DND-41 (cell line): Measurements from ENCODE around the gene GAGE12J.

Source experiments
- ATAC-seq: fragments of 200-7000 bp; cut with Tn5 transposase; 3 replicates; pipeline ENCODE4 v1.9.1; 2021; ENCODE audit warnings: low read depth; ENCODE audit not compliant: insufficient read depth
- DNase-seq: peaks from one replicate; pipeline ENCODE4 v3.0.0-alpha.2; 2020
- H2AFZ ChIP-seq: 2 replicates; pipeline ENCODE4 v1.6.0; 2012; ENCODE audit warnings: low read depth, low read length
- H3K27ac ChIP-seq: 2 replicates; pipeline ENCODE4 v1.5.1; 2012; ENCODE audit warnings: low read length, inconsistent platforms
- H3K27me3 ChIP-seq: fragments of 200-600 bp; sonication (generic); 2 replicates; pipeline ENCODE4 v1.6.0; 2012; ENCODE audit warnings: low read length, mild to moderate bottlenecking, inconsistent platforms; ENCODE audit not compliant: insufficient read depth, poor library complexity
- H3K36me3 ChIP-seq: 2 replicates; pipeline ENCODE4 v1.5.1; 2012; ENCODE audit warnings: low read length, inconsistent platforms; ENCODE audit not compliant: insufficient read depth
- H3K4me1 ChIP-seq: 2 replicates; pipeline ENCODE4 v1.5.1; 2012; ENCODE audit warnings: mild to moderate bottlenecking, low read length; ENCODE audit not compliant: insufficient read depth
- H3K4me2 ChIP-seq: 2 replicates; pipeline ENCODE4 v1.6.0; 2012; ENCODE audit warnings: mild to moderate bottlenecking, moderate library complexity, low read length, inconsistent platforms; ENCODE audit not compliant: insufficient read depth
- H3K4me3 ChIP-seq, 2 experiments: fragments of 200-600 bp in 1 of 2; shearing (Covaris generic) in 1 of 2; 2 replicates each; pipeline ENCODE4 v1.5.1; 2012 to 2016; ENCODE audit warnings: inconsistent platforms in 2 of 2, low read length in 2 of 2, mild to moderate bottlenecking in 2 of 2, low read depth in 1 of 2, moderate library complexity in 1 of 2
- H3K79me2 ChIP-seq: 2 replicates; pipeline ENCODE4 v1.6.0; 2012; ENCODE audit warnings: low read length, inconsistent platforms; ENCODE audit not compliant: insufficient read depth
- H3K9ac ChIP-seq: 2 replicates; pipeline ENCODE4 v1.6.0; 2012; ENCODE audit warnings: low read depth, mild to moderate bottlenecking, inconsistent platforms, low read length, moderate library complexity
- H3K9me3 ChIP-seq: 2 replicates; pipeline ENCODE4 v1.5.1; 2012; ENCODE audit warnings: low read length, moderate library complexity, mild to moderate bottlenecking, inconsistent platforms; ENCODE audit not compliant: insufficient read depth, severe bottlenecking
- H4K20me1 ChIP-seq: 2 replicates; pipeline ENCODE4 v1.6.0; 2012; ENCODE audit warnings: low read length; ENCODE audit not compliant: insufficient read depth
- EZH2 ChIP-seq: IDR thresholded peaks from 3 replicates; pipeline ENCODE4 v1.6.1; 2012; ENCODE audit warnings: borderline replicate concordance, low read depth, mild to moderate bottlenecking, moderate library complexity, low read length, inconsistent platforms; ENCODE audit not compliant: severe bottlenecking
- TF ChIP-seq, protein P1 (sequence below): IDR thresholded peaks from 2 replicates; pipeline ENCODE4 v1.5.1; 2012; ENCODE audit warnings: borderline replicate concordance, low read length, moderate library complexity, mild to moderate bottlenecking; ENCODE audit not compliant: poor library complexity, severe bottlenecking; ENCODE audit errors: extremely low read depth

The GAGE12J gene

GRCh38 chrX:49282647-49283011 lies 39.2 kb upstream of the GAGE12J start:
- H3K4me2 ChIP-seq, result no peak overlapping the region

GRCh38 chrX:49284212-49284611 lies 37.6 kb upstream of the GAGE12J start:
- H3K27ac ChIP-seq, result no peak overlapping the region
- no peaks in the 10 kb centered on the region for H3K36me3 ChIP-seq
- no peak overlapping the region for H3K4me3 ChIP-seq
- no peak overlapping the region for H3K9ac ChIP-seq
- H3K27me3 ChIP-seq, result no peaks in the 10 kb centered on the region
- TF ChIP-seq, protein P1, sequence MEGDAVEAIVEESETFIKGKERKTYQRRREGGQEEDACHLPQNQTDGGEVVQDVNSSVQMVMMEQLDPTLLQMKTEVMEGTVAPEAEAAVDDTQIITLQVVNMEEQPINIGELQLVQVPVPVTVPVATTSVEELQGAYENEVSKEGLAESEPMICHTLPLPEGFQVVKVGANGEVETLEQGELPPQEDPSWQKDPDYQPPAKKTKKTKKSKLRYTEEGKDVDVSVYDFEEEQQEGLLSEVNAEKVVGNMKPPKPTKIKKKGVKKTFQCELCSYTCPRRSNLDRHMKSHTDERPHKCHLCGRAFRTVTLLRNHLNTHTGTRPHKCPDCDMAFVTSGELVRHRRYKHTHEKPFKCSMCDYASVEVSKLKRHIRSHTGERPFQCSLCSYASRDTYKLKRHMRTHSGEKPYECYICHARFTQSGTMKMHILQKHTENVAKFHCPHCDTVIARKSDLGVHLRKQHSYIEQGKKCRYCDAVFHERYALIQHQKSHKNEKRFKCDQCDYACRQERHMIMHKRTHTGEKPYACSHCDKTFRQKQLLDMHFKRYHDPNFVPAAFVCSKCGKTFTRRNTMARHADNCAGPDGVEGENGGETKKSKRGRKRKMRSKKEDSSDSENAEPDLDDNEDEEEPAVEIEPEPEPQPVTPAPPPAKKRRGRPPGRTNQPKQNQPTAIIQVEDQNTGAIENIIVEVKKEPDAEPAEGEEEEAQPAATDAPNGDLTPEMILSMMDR, result no peak
- TF ChIP-seq EZH2, result no peak
- H4K20me1 ChIP-seq, result no peaks in the 10 kb centered on the region
- DNase-seq (no peak), ATAC-seq (no peak)
- no peaks in the 10 kb centered on the region for H3K4me1 ChIP-seq
- H3K9me3 ChIP-seq, result no peaks in the 10 kb centered on the region
- no peak overlapping the region for H2AFZ ChIP-seq
- no peak overlapping the region for H3K4me2 ChIP-seq
- no peaks in the 10 kb centered on the region for H3K79me2 ChIP-seq

More at GRCh38 chrX:49282647-49283011, 39.2 kb upstream of the GAGE12J start:
- DNase-seq (no peak), ATAC-seq (0 out of 3 replicates have a peak, but pooled peaks have one; percentile 35)
- Histone ChIP-seq H3K79me2 (no peaks in the 10 kb centered on the region), H3K27ac (no peak overlapping the region), H2AFZ (no peak overlapping the region), H3K4me1 (no peaks in the 10 kb centered on the region), H3K9ac (no peak overlapping the region), H3K27me3 (no peaks in the 10 kb centered on the region), H3K36me3 (no peaks in the 10 kb centered on the region), H3K9me3 (no peaks in the 10 kb centered on the region), H4K20me1 (no peaks in the 10 kb centered on the region), H3K4me3 (no peak overlapping the region)
- TF ChIP-seq, protein P1, result peak; percentile 21
- no peak for TF ChIP-seq EZH2

GRCh38 chrX:49286136-49286535 lies 35.7 kb upstream of the GAGE12J start:
- no peak overlapping the region for H3K4me3 ChIP-seq
- H3K4me2 ChIP-seq, result no peak overlapping the region
- H3K79me2 ChIP-seq, result no peaks in the 10 kb centered on the region
- H2AFZ ChIP-seq, result no peak overlapping the region
- no peak overlapping the region for H3K27ac ChIP-seq
- H3K9ac ChIP-seq, result no peak overlapping the region
- no peaks in the 10 kb centered on the region for H4K20me1 ChIP-seq
- H3K4me1 ChIP-seq, result no peaks in the 10 kb centered on the region
- no peak for DNase-seq
- TF ChIP-seq EZH2, result no peak
- TF ChIP-seq, protein P1, result no peak
- no peaks in the 10 kb centered on the region for H3K27me3 ChIP-seq
- H3K36me3 ChIP-seq, result no peaks in the 10 kb centered on the region
- no peak for ATAC-seq
- H3K9me3 ChIP-seq, result no peaks in the 10 kb centered on the region

DNA sequence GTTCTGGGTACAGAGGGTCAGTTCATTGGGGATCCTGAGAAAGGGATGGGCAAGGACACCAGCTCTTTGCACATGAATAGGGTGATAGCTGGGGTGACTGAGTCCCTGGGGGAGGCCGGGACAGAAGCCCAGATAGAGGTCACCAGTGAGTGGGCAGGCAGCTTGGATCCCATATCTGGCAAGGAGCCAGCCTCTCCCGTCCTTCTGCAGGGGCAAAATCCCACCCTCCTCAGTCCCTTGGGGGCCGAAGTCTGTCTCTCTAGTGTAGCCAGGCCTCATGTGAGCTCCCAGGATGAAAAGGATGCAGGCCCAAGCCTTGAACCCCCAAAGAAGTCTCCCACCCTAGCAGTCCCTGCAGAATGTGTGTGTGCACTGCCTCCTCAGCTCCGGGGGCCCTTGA lies 35.3 kb upstream of the GAGE12J start:
- H3K4me2 ChIP-seq, result no peak overlapping the region
- H3K9ac ChIP-seq, result no peak overlapping the region
- no peak for DNase-seq
- no peak overlapping the region for H3K27ac ChIP-seq
- no peaks in the 10 kb centered on the region for H3K4me1 ChIP-seq
- no peaks in the 10 kb centered on the region for H4K20me1 ChIP-seq
- H2AFZ ChIP-seq, result no peak overlapping the region
- ATAC-seq, result no peak
- H3K4me3 ChIP-seq, result no peak overlapping the region
- TF ChIP-seq, protein P1, result no peak
- no peak for TF ChIP-seq EZH2
- no peaks in the 10 kb centered on the region for H3K9me3 ChIP-seq
- no peaks in the 10 kb centered on the region for H3K36me3 ChIP-seq
- no peaks in the 10 kb centered on the region for H3K27me3 ChIP-seq
- H3K79me2 ChIP-seq, result no peaks in the 10 kb centered on the region
